ENCODE measurements around the gene MAD1L1.

DNA sequence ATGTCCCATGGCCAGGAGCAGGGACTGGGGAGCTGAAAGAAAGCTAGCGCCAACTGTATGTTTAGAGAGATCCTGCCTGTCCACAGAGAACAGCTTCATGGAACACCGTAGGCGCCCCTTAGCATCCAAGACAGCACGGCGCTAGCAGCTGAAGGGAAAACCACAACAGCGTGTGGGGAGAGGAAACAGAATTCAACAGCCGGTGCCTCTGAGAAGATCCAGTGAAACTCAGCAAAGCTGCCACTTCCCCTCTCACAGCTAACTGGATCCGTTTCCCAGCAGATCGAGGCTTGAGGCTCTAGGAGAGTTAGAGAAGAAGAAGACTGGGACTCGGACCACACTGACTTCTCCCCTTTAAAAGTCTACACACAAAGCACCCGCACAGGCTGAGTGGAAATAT, 145.0 kb downstream of the MAD1L1 start:
- TF ChIP-seq, protein P1, sequence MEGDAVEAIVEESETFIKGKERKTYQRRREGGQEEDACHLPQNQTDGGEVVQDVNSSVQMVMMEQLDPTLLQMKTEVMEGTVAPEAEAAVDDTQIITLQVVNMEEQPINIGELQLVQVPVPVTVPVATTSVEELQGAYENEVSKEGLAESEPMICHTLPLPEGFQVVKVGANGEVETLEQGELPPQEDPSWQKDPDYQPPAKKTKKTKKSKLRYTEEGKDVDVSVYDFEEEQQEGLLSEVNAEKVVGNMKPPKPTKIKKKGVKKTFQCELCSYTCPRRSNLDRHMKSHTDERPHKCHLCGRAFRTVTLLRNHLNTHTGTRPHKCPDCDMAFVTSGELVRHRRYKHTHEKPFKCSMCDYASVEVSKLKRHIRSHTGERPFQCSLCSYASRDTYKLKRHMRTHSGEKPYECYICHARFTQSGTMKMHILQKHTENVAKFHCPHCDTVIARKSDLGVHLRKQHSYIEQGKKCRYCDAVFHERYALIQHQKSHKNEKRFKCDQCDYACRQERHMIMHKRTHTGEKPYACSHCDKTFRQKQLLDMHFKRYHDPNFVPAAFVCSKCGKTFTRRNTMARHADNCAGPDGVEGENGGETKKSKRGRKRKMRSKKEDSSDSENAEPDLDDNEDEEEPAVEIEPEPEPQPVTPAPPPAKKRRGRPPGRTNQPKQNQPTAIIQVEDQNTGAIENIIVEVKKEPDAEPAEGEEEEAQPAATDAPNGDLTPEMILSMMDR (IDR thresholded peaks at IDR 0.05) = no peak
- TF ChIP-seq POLR2A (IDR thresholded peaks at IDR 0.05) = no peak
